ENCODE results near the gene TMEM186.
"Not testable (repeated sequence)": the region's sequence is repeated elsewhere in the genome, so short reads cannot be mapped to it uniquely, and the experiment has no call there.

TMEM186 gene

GRCh38 chr16:8845699-8846298 lies 48.4 kb upstream of the TMEM186 start:
- ATAC-seq: no peak
- TF ChIP-seq ESRRG (CRISPR knock-in tag; IDR thresholded peaks at IDR 0.05) (no peak), ISL1 (CRISPR knock-in tag; IDR thresholded peaks at IDR 0.05) (no peak), ZNF8 (CRISPR knock-in tag; IDR thresholded peaks at IDR 0.05) (no peak), ZFP30 (CRISPR knock-in tag; IDR thresholded peaks at IDR 0.05) (no peak), TCF4 (CRISPR knock-in tag; IDR thresholded peaks at IDR 0.05; ENCODE audit: borderline replicate concordance) (no peak), OSR1 (CRISPR knock-in tag; IDR thresholded peaks at IDR 0.05) (no peak), CREB5 (CRISPR knock-in tag; IDR thresholded peaks at IDR 0.05; ENCODE audit: low read depth) (no peak), CSRNP3 (CRISPR knock-in tag; IDR thresholded peaks at IDR 0.05) (no peak), CSDC2 (CRISPR knock-in tag; IDR thresholded peaks at IDR 0.05) (no peak), ZNF70 (CRISPR knock-in tag; IDR thresholded peaks at IDR 0.05) (no peak), GLIS3 (CRISPR knock-in tag; IDR thresholded peaks at IDR 0.05) (no peak), ARNTL (CRISPR knock-in tag; IDR thresholded peaks at IDR 0.05; ENCODE audit: borderline replicate concordance, low read depth) (no peak), ZNF565 (CRISPR knock-in tag; conservative IDR thresholded peaks at IDR 0.05; ENCODE audit: low read depth) (no peak), TOX (CRISPR knock-in tag; IDR thresholded peaks at IDR 0.05; ENCODE audit: borderline replicate concordance) (no peak), SNAI2 (CRISPR knock-in tag; IDR thresholded peaks at IDR 0.05) (no peak), PPARA (CRISPR knock-in tag; IDR thresholded peaks at IDR 0.05; ENCODE audit: borderline replicate concordance) (no peak), ZC3H10 (CRISPR knock-in tag; IDR thresholded peaks at IDR 0.05) (no peak)
- TF ChIP-seq, protein P1, sequence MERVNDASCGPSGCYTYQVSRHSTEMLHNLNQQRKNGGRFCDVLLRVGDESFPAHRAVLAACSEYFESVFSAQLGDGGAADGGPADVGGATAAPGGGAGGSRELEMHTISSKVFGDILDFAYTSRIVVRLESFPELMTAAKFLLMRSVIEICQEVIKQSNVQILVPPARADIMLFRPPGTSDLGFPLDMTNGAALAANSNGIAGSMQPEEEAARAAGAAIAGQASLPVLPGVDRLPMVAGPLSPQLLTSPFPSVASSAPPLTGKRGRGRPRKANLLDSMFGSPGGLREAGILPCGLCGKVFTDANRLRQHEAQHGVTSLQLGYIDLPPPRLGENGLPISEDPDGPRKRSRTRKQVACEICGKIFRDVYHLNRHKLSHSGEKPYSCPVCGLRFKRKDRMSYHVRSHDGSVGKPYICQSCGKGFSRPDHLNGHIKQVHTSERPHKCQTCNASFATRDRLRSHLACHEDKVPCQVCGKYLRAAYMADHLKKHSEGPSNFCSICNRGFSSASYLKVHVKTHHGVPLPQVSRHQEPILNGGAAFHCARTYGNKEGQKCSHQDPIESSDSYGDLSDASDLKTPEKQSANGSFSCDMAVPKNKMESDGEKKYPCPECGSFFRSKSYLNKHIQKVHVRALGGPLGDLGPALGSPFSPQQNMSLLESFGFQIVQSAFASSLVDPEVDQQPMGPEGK (CRISPR knock-in tag; IDR thresholded peaks at IDR 0.05; ENCODE audit: borderline replicate concordance): no peak

DNA sequence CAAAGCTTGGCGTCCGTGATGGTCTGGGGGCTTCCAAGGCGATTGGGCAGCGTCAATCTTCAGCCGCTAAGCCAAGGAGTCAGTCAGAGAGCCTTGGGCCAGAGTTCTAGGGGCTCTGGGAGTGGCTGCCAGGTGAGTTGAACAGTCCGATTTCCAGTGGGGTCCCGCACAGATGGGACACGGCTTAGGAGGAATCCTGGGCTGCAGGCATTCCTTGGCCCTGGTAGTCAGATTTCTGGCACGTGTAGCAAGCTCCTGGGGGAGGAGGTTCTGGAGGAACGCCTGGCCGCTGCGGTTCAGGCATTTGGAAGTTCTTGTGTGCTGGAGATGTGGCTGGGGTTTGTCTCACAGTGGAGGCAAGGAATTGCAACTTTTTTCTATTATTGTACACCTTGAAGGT lies 45.9 kb upstream of the TMEM186 start:
- not testable (repeated sequence) for ATAC-seq

GRCh38 chr16:8842016-8842415 lies 44.6 kb upstream of the TMEM186 start:
- ATAC-seq: not testable (repeated sequence)

DNA sequence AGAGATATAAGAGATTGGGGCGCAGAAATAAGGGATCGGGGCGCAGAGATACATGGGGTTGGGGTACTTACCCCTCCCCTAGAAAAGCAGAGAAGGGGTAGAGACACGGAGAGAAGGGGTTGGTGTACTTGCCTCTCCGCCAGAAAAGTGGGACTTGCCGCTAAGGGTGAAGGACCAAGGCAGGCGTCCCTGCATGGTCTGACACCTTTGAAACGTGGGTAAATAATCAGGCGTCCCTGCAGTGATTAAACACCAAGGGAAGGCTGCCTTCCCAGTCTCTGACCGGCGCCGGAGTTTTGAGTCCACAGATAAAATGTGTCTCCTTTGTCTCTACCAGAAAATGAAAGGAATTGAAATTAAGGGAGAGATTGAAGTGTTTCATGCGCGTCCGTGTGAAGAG lies 40.2 kb upstream of the TMEM186 start:
- not testable (repeated sequence) for ATAC-seq

- not testable (repeated sequence) for ATAC-seq
Observed at GRCh38 chr16:8836797-8837196, 39.4 kb upstream of the TMEM186 start.

- no peak; the same call in 2 of the 3 replicates for ATAC-seq
- no peak for TF ChIP-seq ARNTL (CRISPR knock-in tag; IDR thresholded peaks at IDR 0.05; ENCODE audit: borderline replicate concordance, low read depth)
- TF ChIP-seq, protein P1 (CRISPR knock-in tag; IDR thresholded peaks at IDR 0.05; ENCODE audit: borderline replicate concordance): no peak
- TF ChIP-seq GLIS3 (CRISPR knock-in tag; IDR thresholded peaks at IDR 0.05): no peak
- TF ChIP-seq ZNF8 (CRISPR knock-in tag; IDR thresholded peaks at IDR 0.05): no peak
- no peak for TF ChIP-seq RARB (CRISPR knock-in tag; IDR thresholded peaks at IDR 0.05)
- no peak for TF ChIP-seq SNAI2 (CRISPR knock-in tag; IDR thresholded peaks at IDR 0.05)
- TF ChIP-seq ZNF70 (CRISPR knock-in tag; IDR thresholded peaks at IDR 0.05): no peak
- TF ChIP-seq PPARA (CRISPR knock-in tag; IDR thresholded peaks at IDR 0.05; ENCODE audit: borderline replicate concordance): no peak
- no peak for TF ChIP-seq TSHZ2 (CRISPR knock-in tag; IDR thresholded peaks at IDR 0.05)
- TF ChIP-seq ZNF565 (CRISPR knock-in tag; conservative IDR thresholded peaks at IDR 0.05; ENCODE audit: low read depth): no peak
- no peak for TF ChIP-seq ZFP3 (CRISPR knock-in tag; IDR thresholded peaks at IDR 0.05)
- no peak for TF ChIP-seq OSR1 (CRISPR knock-in tag; IDR thresholded peaks at IDR 0.05)
- no peak for TF ChIP-seq ESRRG (CRISPR knock-in tag; IDR thresholded peaks at IDR 0.05)
Observed at GRCh38 chr16:8832717-8833105, 35.3 kb upstream of the TMEM186 start.

All from SK-N-SH treated with all-trans-retinoic acid at 6 μM for 48 hours (cell line).